HL-60 (cell line): ENCODE data around the gene HECW1.

Experiments
- DNase-seq, 2 experiments: peaks; one replicate each; pipeline ENCODE4 v3.0.0-alpha.2; 2010 to 2020; ENCODE audit warnings: low read depth in 1 of 2, low spot score in 1 of 2
- H3K27ac ChIP-seq: fragments of 250-450 bp; sonication (Bioruptor Pico); replicated peaks from 2 replicates; pipeline ENCODE4 v1.5.1; 2020; ENCODE audit warnings: mild to moderate bottlenecking, moderate library complexity
- H3K27me3 ChIP-seq: fragments of 250-450 bp; sonication (Bioruptor Pico); 2 replicates; pipeline ENCODE4 v1.5.1; 2021; ENCODE audit warnings: mild to moderate bottlenecking, moderate library complexity; ENCODE audit not compliant: insufficient read depth, poor library complexity, severe bottlenecking
- H3K4me3 ChIP-seq: replicated peaks from 2 replicates; pipeline ENCODE4 v1.5.1; 2011; ENCODE audit warnings: mild to moderate bottlenecking, control low read depth, low read length; ENCODE audit not compliant: insufficient read depth
- GABPA ChIP-seq: IDR thresholded peaks from 2 replicates; pipeline ENCODE4 v1.6.1; 2012; ENCODE audit warnings: low read depth
- POLR2AphosphoS5 ChIP-seq: IDR thresholded peaks from 2 replicates; pipeline ENCODE4 v1.6.1; 2012; ENCODE audit warnings: low read depth
- SPI1 ChIP-seq: IDR thresholded peaks from 2 replicates; pipeline ENCODE4 v1.6.1; 2012; ENCODE audit warnings: low read depth, mild to moderate bottlenecking, borderline replicate concordance
- TF ChIP-seq, protein P1 (sequence below): IDR thresholded peaks from one replicate; pipeline ENCODE4 v1.5.1; 2011; ENCODE audit warnings: low read length, control low read depth, inconsistent platforms; ENCODE audit not compliant: insufficient read depth
- TF ChIP-seq, protein P2 (sequence below): IDR thresholded peaks from 2 replicates; pipeline ENCODE4 v1.6.1; 2012; ENCODE audit warnings: low read depth; ENCODE audit not compliant: insufficient replicate concordance

Gene HECW1

DNA sequence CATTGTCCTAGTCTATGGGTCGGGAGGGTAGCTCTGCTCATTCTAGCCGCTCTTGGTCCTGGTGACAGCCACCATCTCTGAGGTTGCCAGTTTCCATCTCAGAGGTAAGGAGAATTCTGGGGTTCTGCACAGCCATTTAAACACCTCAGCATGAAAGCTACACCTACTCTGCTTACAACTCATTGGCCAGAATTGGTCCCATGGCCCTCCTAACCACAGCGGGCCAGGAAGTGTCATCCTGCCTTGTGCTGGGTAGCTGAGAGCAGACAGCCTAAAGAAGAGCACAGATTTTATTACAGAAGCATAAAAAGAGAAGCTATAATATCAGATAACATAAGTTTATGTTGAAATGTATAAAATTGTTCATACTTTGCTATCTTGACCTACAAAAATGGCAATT is 152.7 kb downstream of the HECW1 start:
- no peak for DNase-seq
- H3K27me3 ChIP-seq: no peaks in the 10 kb centered on the region
- no peak for TF ChIP-seq SPI1
- no peak for TF ChIP-seq GABPA
- TF ChIP-seq, protein P1, sequence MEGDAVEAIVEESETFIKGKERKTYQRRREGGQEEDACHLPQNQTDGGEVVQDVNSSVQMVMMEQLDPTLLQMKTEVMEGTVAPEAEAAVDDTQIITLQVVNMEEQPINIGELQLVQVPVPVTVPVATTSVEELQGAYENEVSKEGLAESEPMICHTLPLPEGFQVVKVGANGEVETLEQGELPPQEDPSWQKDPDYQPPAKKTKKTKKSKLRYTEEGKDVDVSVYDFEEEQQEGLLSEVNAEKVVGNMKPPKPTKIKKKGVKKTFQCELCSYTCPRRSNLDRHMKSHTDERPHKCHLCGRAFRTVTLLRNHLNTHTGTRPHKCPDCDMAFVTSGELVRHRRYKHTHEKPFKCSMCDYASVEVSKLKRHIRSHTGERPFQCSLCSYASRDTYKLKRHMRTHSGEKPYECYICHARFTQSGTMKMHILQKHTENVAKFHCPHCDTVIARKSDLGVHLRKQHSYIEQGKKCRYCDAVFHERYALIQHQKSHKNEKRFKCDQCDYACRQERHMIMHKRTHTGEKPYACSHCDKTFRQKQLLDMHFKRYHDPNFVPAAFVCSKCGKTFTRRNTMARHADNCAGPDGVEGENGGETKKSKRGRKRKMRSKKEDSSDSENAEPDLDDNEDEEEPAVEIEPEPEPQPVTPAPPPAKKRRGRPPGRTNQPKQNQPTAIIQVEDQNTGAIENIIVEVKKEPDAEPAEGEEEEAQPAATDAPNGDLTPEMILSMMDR: no peak
- TF ChIP-seq, protein P2, sequence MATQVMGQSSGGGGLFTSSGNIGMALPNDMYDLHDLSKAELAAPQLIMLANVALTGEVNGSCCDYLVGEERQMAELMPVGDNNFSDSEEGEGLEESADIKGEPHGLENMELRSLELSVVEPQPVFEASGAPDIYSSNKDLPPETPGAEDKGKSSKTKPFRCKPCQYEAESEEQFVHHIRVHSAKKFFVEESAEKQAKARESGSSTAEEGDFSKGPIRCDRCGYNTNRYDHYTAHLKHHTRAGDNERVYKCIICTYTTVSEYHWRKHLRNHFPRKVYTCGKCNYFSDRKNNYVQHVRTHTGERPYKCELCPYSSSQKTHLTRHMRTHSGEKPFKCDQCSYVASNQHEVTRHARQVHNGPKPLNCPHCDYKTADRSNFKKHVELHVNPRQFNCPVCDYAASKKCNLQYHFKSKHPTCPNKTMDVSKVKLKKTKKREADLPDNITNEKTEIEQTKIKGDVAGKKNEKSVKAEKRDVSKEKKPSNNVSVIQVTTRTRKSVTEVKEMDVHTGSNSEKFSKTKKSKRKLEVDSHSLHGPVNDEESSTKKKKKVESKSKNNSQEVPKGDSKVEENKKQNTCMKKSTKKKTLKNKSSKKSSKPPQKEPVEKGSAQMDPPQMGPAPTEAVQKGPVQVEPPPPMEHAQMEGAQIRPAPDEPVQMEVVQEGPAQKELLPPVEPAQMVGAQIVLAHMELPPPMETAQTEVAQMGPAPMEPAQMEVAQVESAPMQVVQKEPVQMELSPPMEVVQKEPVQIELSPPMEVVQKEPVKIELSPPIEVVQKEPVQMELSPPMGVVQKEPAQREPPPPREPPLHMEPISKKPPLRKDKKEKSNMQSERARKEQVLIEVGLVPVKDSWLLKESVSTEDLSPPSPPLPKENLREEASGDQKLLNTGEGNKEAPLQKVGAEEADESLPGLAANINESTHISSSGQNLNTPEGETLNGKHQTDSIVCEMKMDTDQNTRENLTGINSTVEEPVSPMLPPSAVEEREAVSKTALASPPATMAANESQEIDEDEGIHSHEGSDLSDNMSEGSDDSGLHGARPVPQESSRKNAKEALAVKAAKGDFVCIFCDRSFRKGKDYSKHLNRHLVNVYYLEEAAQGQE: no peak
- TF ChIP-seq POLR2AphosphoS5: no peak
- no peak overlapping the region for H3K4me3 ChIP-seq
- H3K27ac ChIP-seq: no peak overlapping the region

DNA sequence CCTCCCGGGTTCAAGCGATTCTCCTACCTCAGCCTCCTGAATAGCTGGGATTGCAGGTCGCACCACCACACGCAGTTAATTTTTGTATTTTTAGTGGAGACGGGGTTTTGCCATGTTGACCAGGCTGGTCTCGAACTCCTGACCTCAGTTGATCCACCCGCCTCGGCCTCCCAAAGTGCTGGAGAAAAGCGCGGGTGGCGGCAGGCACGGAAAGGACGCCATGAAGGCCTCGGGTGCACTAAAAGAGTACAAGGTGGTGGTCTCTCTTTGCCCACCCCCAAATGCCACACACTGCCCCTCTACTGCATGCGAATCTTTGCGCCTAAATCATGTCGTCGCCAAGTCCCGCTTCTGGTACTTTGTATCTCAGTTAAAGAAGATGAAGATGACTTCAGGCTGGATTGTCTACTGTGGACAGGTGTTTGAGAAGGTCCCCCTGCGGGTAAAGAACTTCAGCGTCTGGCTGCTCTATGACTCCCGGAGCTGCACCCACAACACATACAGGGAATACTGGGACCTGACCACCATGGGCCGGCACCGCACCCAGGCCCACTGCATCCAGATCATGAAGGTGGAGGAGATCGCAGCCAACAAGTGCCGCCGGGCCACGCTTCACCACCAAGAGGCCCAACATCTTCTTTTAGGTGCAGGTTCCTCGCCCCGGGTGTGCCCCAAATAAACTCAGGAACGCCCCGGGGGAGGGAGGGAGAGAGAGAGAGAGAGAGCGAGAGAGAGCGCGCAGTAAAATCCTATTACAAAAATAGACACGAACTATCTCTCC is 161.7 kb downstream of the HECW1 start:
- TF ChIP-seq, protein P2: no peak
- TF ChIP-seq POLR2AphosphoS5 (no peak), SPI1 (no peak), GABPA (no peak)
- TF ChIP-seq, protein P1: no peak
- Histone ChIP-seq H3K4me3 (no peak overlapping the region), H3K27me3 (no peaks in the 10 kb centered on the region), H3K27ac (no peak overlapping the region)
- DNase-seq: no peak

DNA sequence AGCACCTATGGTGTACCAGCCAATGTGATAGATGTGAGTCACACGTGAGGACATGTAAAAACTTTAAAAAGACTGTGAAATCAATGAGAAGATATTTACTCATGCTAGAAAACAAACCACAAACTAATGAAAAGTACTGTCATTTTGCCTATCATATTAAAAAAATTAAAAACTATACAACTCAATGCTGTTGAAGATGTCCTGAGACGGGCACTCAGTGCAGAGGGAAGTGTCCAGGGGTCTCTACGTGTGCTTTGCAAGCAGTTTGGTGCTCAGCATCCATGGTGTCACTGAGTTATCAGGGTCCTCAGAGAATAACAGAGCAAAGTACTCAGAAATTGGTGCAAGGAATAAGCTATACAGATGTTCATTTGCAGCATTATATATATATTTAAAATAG is 162.3 kb downstream of the HECW1 start:
- TF ChIP-seq SPI1 (no peak), POLR2AphosphoS5 (no peak)
- Histone ChIP-seq H3K4me3 (no peak overlapping the region), H3K27me3 (no peaks in the 10 kb centered on the region), H3K27ac (no peak overlapping the region)
- no peak for DNase-seq

DNA sequence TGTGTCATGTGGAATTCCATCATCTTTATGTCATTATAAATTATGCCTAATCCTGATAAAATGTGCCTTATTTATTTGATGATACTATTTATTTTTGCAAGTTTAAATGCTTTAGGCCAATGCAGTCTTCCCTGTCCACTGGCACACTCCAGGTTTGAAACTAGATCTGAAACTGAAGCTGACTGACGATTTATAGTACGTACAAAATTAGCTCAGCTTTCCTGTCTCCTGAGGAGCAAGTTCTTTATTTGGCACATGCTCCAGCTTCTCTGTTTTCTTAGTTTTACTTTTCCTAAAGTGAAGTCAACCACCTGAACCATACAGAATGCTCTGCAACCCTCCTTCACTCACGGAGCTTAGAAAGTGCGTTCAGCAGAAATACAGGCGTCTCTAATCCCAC is 164.1 kb downstream of the HECW1 start:
- no peak for TF ChIP-seq SPI1
- TF ChIP-seq, protein P1: no peak
- TF ChIP-seq GABPA: no peak
- TF ChIP-seq, protein P2: no peak
- no peak for TF ChIP-seq POLR2AphosphoS5
- Histone ChIP-seq H3K27me3 (no peaks in the 10 kb centered on the region), H3K4me3 (no peak overlapping the region), H3K27ac (no peak overlapping the region)
- DNase-seq: no peak
